ENCODE results near the gene SDHA. TPM values are rescaled to one million over a fixed set of nuclear protein-coding genes. Genes with fewer than 3 reads are reported as not detected.

Gene SDHA
- total and polyA plus RNA-seq, 10 of the 15 experiments (the other 5 are each of a cell fraction or from before 2014, with no cell fraction given) = 63.3 to 205 (median 104) TPM

DNA sequence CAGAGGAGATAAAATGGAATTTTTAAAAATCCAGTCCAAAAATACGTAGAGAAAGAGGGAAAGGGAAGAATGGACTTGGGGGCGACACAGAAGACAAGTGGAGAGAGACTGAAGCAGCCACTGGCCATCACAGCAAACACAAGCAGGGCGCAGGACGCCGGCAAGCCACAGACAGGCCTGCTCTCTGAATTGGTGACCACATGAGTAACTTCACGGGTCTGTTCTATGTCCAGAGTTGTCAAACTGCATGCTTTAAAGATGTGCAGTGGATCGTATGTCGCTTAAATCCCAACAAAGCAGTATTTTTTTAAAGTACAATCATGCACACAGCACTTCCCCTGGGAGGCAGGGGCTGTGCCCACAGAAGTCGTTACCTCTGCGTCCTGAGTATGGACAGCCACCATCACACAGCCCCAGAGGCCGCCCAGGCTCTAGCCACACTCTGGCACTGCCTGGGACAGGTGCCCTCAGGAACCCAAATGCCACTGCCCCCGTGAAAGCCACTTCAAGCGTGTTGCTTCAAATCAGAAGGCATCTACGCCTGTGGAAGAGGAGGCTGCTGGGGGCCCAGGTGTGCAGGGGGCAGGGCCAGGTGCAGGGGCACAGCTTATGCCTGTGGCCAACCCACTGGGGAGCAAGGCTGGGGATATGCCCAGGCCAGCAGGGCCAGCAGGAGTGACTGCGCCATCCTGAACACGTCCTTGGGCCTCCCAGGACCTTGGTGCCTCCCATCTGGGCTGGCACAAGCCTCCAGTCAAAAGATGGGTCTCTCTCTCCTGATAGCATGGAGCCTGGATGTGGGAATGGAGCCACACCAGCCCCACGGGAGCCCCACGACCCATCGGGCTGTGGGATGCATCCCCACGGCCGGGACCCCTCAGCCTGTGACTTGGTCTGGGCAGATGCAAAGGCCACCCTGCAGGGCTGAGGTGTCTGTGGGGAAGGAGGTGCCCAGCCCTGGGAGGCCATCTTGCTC lies 32.7 kb upstream of the SDHA start:
- Histone ChIP-seq H4K20me1 (ENCODE audit: control insufficient read depth, insufficient read depth) (no peaks in the 10 kb centered on the region; the same call in 1 of the 2 replicates), H3K9me3 (replicated peaks; ENCODE audit: control insufficient read depth, insufficient read depth, low read length) (no peaks in the 10 kb centered on the region), H3K4me3 (no peak overlapping the region), H3K27ac (ENCODE audit: control insufficient read depth, insufficient read depth) (no peak overlapping the region), H3K27me3 (replicated peaks in 1 of 2; ENCODE audit: control insufficient read depth in 2 of 2, insufficient read depth in 2 of 2, low read length in 1 of 2) (no peaks in the 10 kb centered on the region; a peak in 3 of 4 replicates), H3K79me2 (ENCODE audit: control insufficient read depth, insufficient read depth, low read length) (no peaks in the 10 kb centered on the region), H2AFZ (ENCODE audit: control insufficient read depth, low read depth, low read length) (no peak overlapping the region), H3K4me1 (ENCODE audit: control insufficient read depth, insufficient read depth, low read length) (peaks cover 13% of the 10 kb centered on the region), H3K9ac (ENCODE audit: control insufficient read depth, insufficient read depth, low read length) (no peak overlapping the region), H3K36me3 (ENCODE audit: control insufficient read depth in 2 of 2, insufficient read depth in 2 of 2, low read length in 1 of 2) (no peaks in the 10 kb centered on the region), H3K4me2 (ENCODE audit: control insufficient read depth, insufficient read depth) (no peak overlapping the region)
- POLR2A ChIA-PET = no interaction called here
- TF ChIP-seq YY1 (IDR thresholded peaks at IDR 0.05; ENCODE audit: low read depth, low read length) (no peak), TAF1 (IDR thresholded peaks at IDR 0.05; ENCODE audit: borderline replicate concordance, low read depth, low read length) (no peak), SMARCA5 (IDR thresholded peaks at IDR 0.05) (no peak), FOS (IDR thresholded peaks at IDR 0.05; ENCODE audit: borderline replicate concordance, extremely low read depth, insufficient read length) (no peak), MEF2B (IDR thresholded peaks at IDR 0.05; ENCODE audit: partially characterized antibody, poor library complexity, severe bottlenecking) (no peak), POU2F2 (IDR thresholded peaks at IDR 0.05; ENCODE audit: borderline replicate concordance, low read depth, low read length) (no peak), MTA3 (IDR thresholded peaks at IDR 0.05; ENCODE audit: borderline replicate concordance, low read length) (no peak), LARP7 (IDR thresholded peaks at IDR 0.05) (no peak), MYB (IDR thresholded peaks at IDR 0.05; ENCODE audit: borderline replicate concordance, low read depth, low read length) (no peak), SIX5 (IDR thresholded peaks at IDR 0.05; ENCODE audit: low read depth, low read length, severe bottlenecking) (no peak), EP300 (IDR thresholded peaks at IDR 0.05; ENCODE audit: borderline replicate concordance in 1 of 2, control insufficient read depth in 1 of 2, low read depth in 2 of 2, low read length in 2 of 2) (no peak), JUNB (IDR thresholded peaks at IDR 0.05) (no peak), HDGF (IDR thresholded peaks at IDR 0.05) (no peak)
- 29% methylated on average over 21 of the region's 21 CpGs for WGBS (ENCODE audit: insufficient coverage, insufficient replicate concordance, low lambda C conversion rate, missing lambda C conversion rate)
- RAD21 ChIA-PET (ENCODE audit: unreplicated experiment) = no interaction called here
- intact Hi-C loops (cut with micrococcal nuclease; ENCODE audit: unreplicated experiment) (no loop called here), in situ Hi-C loops (cut with MboI) (no loop called here)
- ATAC-seq = no peak
- FAIRE-seq = no peak
- no TSS peak for BruUV-seq (replicated peaks)
- DNase-seq (ENCODE audit: low read depth, low spot score) = no peak
- SMC1A ChIA-PET (ENCODE audit: uncharacterized antibody, unreplicated experiment) = interaction anchor here (0.6 kb wide), 1 partner anchor 91 kb away, joined by 3 read pairs; no protein-coding TSS in a partner anchor
- CTCF ChIA-PET = interaction anchor here (0.7 kb wide), 1 partner anchor 141 kb away, joined by 4 read pairs; no protein-coding TSS in a partner anchor

Data from GM12878 (cell line).